ENCODE results near the gene RAB13. TPM values are rescaled to one million over a fixed set of nuclear protein-coding genes. Genes with fewer than 3 reads are reported as not detected.

RAB13 gene
- polyA plus RNA-seq, 1 of the 3 experiments (the other 2 are of a cell fraction) = 156 TPM

DNA sequence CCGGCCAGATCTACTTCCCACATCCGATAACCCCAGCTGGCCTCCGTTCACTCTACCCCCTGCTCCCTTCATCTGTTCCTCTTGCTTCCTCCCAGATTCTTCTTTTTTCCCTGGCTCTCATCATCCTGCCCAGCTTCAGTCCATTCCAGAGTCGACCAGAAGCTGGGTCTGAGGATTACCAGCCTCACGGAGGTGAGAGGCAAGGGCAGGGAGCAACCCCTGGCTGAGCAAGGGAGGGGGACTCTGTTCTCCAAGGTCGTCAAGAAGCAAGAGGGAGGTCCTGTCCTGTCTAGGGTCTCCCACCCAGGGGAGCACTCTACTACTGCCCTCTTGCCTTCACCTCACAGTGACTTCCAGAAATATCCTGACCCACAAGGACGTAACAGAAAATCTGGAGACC, 12.6 kb downstream of the RAB13 start:
- no peak overlapping the region for H3K4me2 ChIP-seq
- POLR2A ChIA-PET = interaction anchor here (1.9 to 6.6 kb wide), 2 partner anchors 11 to 18 kb away, joined by 5 to 59 read pairs; partner anchors contain the start of genes RPS27 and SLC39A1
- no peaks in the 10 kb centered on the region for H3K9me3 ChIP-seq
- CTCF ChIA-PET = interaction anchor here (1.5 to 8.9 kb wide), 2 partner anchors 12 to 43 kb away, joined by 3 to 68 read pairs; partner anchors contain the start of gene RAB13
- H3K79me2 ChIP-seq (ENCODE audit: insufficient read depth) = peaks cover 22% of the 10 kb centered on the region
- H2AFZ ChIP-seq (ENCODE audit: low read depth) = no peak overlapping the region
- H3K9me2 ChIP-seq = no peaks in the 10 kb centered on the region
- no peak overlapping the region for H3K4me3 ChIP-seq (ENCODE audit: low read depth in 2 of 2, low read length in 1 of 2)
- H3K27ac ChIP-seq (ENCODE audit: low read depth in 2 of 2, low read length in 1 of 2) = no peak overlapping the region
- WGBS (ENCODE audit: low lambda C conversion rate) = 90% methylated on average over 7 of the region's 7 CpGs
- TF ChIP-seq, protein P1, sequence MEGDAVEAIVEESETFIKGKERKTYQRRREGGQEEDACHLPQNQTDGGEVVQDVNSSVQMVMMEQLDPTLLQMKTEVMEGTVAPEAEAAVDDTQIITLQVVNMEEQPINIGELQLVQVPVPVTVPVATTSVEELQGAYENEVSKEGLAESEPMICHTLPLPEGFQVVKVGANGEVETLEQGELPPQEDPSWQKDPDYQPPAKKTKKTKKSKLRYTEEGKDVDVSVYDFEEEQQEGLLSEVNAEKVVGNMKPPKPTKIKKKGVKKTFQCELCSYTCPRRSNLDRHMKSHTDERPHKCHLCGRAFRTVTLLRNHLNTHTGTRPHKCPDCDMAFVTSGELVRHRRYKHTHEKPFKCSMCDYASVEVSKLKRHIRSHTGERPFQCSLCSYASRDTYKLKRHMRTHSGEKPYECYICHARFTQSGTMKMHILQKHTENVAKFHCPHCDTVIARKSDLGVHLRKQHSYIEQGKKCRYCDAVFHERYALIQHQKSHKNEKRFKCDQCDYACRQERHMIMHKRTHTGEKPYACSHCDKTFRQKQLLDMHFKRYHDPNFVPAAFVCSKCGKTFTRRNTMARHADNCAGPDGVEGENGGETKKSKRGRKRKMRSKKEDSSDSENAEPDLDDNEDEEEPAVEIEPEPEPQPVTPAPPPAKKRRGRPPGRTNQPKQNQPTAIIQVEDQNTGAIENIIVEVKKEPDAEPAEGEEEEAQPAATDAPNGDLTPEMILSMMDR (IDR thresholded peaks at IDR 0.05) = no peak
- TF ChIP-seq NFIC (IDR thresholded peaks at IDR 0.05; ENCODE audit: borderline replicate concordance) = no peak
- TF ChIP-seq, protein P2, sequence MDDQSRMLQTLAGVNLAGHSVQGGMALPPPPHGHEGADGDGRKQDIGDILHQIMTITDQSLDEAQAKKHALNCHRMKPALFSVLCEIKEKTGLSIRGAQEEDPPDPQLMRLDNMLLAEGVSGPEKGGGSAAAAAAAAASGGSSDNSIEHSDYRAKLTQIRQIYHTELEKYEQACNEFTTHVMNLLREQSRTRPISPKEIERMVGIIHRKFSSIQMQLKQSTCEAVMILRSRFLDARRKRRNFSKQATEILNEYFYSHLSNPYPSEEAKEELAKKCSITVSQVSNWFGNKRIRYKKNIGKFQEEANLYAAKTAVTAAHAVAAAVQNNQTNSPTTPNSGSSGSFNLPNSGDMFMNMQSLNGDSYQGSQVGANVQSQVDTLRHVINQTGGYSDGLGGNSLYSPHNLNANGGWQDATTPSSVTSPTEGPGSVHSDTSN (IDR thresholded peaks at IDR 0.05) = no peak
- TF ChIP-seq, protein P3, sequence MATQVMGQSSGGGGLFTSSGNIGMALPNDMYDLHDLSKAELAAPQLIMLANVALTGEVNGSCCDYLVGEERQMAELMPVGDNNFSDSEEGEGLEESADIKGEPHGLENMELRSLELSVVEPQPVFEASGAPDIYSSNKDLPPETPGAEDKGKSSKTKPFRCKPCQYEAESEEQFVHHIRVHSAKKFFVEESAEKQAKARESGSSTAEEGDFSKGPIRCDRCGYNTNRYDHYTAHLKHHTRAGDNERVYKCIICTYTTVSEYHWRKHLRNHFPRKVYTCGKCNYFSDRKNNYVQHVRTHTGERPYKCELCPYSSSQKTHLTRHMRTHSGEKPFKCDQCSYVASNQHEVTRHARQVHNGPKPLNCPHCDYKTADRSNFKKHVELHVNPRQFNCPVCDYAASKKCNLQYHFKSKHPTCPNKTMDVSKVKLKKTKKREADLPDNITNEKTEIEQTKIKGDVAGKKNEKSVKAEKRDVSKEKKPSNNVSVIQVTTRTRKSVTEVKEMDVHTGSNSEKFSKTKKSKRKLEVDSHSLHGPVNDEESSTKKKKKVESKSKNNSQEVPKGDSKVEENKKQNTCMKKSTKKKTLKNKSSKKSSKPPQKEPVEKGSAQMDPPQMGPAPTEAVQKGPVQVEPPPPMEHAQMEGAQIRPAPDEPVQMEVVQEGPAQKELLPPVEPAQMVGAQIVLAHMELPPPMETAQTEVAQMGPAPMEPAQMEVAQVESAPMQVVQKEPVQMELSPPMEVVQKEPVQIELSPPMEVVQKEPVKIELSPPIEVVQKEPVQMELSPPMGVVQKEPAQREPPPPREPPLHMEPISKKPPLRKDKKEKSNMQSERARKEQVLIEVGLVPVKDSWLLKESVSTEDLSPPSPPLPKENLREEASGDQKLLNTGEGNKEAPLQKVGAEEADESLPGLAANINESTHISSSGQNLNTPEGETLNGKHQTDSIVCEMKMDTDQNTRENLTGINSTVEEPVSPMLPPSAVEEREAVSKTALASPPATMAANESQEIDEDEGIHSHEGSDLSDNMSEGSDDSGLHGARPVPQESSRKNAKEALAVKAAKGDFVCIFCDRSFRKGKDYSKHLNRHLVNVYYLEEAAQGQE (IDR thresholded peaks at IDR 0.05; ENCODE audit: low read depth, low read length) = no peak
- TF ChIP-seq TEAD4 (IDR thresholded peaks at IDR 0.05; ENCODE audit: borderline replicate concordance, insufficient read depth) = no peak
- no peak for TF ChIP-seq EZH2phosphoT487 (IDR thresholded peaks at IDR 0.05; ENCODE audit: borderline replicate concordance, low read depth)
- TF ChIP-seq RFX5 (IDR thresholded peaks at IDR 0.05; ENCODE audit: low read length) = no peak
- TF ChIP-seq, protein P4, sequence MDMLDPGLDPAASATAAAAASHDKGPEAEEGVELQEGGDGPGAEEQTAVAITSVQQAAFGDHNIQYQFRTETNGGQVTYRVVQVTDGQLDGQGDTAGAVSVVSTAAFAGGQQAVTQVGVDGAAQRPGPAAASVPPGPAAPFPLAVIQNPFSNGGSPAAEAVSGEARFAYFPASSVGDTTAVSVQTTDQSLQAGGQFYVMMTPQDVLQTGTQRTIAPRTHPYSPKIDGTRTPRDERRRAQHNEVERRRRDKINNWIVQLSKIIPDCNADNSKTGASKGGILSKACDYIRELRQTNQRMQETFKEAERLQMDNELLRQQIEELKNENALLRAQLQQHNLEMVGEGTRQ (IDR thresholded peaks at IDR 0.05; ENCODE audit: borderline replicate concordance, low read depth, low read length) = no peak
- TF ChIP-seq, protein P5, sequence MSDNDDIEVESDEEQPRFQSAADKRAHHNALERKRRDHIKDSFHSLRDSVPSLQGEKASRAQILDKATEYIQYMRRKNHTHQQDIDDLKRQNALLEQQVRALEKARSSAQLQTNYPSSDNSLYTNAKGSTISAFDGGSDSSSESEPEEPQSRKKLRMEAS (IDR thresholded peaks at IDR 0.05; ENCODE audit: low read depth) = no peak
- TF ChIP-seq FOXJ3 (CRISPR knock-in tag; IDR thresholded peaks at IDR 0.05) = no peak
- TF ChIP-seq SMC3 (IDR thresholded peaks at IDR 0.05; ENCODE audit: low read depth, low read length) = no peak
- DNase-seq = no peak
- H3K36me3 ChIP-seq (replicated peaks in 1 of 2; ENCODE audit: control insufficient read depth in 1 of 2, insufficient read depth in 2 of 2, low read length in 1 of 2) = peaks cover 17 to 25% of the 10 kb centered on the region in 2 experiments
- no peaks in the 10 kb centered on the region for H4K20me1 ChIP-seq (ENCODE audit: insufficient read depth)
- H3K27me3 ChIP-seq (ENCODE audit: insufficient read depth) = no peaks in the 10 kb centered on the region
- peaks cover 5 to 23% of the 10 kb centered on the region in 2 experiments; a peak in 2 of 4 replicates for H3K4me1 ChIP-seq (ENCODE audit: control insufficient read depth in 1 of 2, insufficient read depth in 2 of 2, low read depth in 1 of 2, low read length in 1 of 2)
- H3F3A ChIP-seq (replicated peaks; ENCODE audit: insufficient read depth) = peaks cover 7% of the 10 kb centered on the region
- H3K9ac ChIP-seq = no peak overlapping the region
